ENCODE measurements around the gene LPIN3.

The LPIN3 gene

DNA sequence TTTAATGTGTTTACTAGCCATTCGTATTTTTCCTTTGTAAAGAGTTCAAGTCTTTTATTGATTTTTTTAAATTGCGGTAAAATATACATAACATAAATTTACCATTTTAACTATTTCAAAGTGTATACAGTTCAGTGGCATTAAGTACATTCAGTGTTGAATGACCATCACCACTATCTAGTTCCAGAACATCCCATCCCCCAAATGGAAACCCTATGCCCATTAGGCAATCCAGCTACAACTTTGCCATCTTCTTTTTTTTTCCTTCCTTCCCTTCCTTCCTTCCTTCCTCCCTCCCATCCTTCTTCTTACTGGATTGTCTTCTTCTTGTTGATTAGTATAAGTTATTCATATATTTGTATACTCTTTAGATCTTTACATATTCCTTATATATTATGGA lies 8.6 kb downstream of the LPIN3 start:
- Histone ChIP-seq H3K36me3 (no peaks in the 10 kb centered on the region), H3K4me3 (ENCODE audit: low read depth, low read length) (no peak overlapping the region), H3K27ac (no peak overlapping the region), H3K9me3 (ENCODE audit: severe bottlenecking) (no peaks in the 10 kb centered on the region), H3K27me3 (ENCODE audit: insufficient read depth, low read depth, severe bottlenecking) (no peaks in the 10 kb centered on the region)
- TF ChIP-seq, protein P1, sequence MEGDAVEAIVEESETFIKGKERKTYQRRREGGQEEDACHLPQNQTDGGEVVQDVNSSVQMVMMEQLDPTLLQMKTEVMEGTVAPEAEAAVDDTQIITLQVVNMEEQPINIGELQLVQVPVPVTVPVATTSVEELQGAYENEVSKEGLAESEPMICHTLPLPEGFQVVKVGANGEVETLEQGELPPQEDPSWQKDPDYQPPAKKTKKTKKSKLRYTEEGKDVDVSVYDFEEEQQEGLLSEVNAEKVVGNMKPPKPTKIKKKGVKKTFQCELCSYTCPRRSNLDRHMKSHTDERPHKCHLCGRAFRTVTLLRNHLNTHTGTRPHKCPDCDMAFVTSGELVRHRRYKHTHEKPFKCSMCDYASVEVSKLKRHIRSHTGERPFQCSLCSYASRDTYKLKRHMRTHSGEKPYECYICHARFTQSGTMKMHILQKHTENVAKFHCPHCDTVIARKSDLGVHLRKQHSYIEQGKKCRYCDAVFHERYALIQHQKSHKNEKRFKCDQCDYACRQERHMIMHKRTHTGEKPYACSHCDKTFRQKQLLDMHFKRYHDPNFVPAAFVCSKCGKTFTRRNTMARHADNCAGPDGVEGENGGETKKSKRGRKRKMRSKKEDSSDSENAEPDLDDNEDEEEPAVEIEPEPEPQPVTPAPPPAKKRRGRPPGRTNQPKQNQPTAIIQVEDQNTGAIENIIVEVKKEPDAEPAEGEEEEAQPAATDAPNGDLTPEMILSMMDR (IDR thresholded peaks at IDR 0.05; ENCODE audit: low read depth, low read length) = no peak
- DNase-seq = no peak

DNA sequence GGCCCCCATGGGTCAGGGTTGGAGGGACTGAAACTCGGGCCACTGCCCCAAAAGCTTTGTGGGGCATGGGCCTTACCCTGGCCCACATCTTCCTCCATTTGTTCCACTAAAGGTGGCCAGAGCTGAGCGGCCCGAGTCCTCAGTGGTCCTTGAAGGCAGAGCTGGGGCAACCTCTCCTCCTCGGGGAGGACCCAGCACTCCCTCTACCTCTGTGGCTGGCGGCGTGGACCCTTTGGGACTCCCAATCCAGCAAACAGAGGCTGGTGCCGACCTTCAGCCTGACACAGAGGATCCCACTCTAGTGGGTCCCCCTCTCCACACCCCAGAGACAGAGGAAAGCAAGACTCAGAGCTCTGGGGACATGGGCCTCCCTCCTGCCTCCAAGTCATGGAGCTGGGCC lies 9.3 kb downstream of the LPIN3 start:
- H3K27me3 ChIP-seq (ENCODE audit: insufficient read depth, low read depth, severe bottlenecking) = no peaks in the 10 kb centered on the region
- H3K27ac ChIP-seq = no peak overlapping the region
- H3K36me3 ChIP-seq = no peaks in the 10 kb centered on the region
- no peaks in the 10 kb centered on the region for H3K9me3 ChIP-seq (ENCODE audit: severe bottlenecking)
- TF ChIP-seq, protein P1 (IDR thresholded peaks at IDR 0.05; ENCODE audit: low read depth, low read length) = no peak
- DNase-seq = no peak
- no peak overlapping the region for H3K4me3 ChIP-seq (ENCODE audit: low read depth, low read length)

DNA sequence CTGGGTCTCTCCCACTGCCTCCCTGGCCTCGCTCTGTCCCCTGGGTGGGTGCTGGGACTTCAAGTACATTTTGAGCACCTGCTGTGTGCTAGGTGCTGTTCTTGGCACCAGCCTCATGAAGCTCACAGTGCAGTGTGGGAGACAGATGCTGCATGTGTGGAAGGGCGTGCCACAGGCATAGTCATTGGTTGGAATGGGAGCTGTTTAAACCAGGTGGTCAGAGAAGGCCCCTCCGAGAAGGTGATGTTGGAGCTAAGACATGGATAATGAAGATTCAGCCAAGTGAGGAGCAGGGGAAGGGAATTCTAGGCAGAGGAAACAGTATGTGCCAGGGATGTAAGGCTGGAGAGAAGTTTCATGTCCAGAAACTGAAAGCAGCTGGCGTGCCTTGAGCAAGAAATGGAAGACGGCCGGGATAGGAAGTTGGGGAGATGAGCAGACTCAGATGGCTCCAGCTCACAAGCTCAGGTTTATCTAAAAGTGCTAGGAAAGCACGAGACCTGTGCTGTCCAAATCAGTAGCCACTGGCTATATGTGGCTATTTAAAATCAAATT lies 9.9 kb downstream of the LPIN3 start:
- no peak overlapping the region for H3K4me3 ChIP-seq (ENCODE audit: low read depth, low read length)
- no peak overlapping the region for H3K27ac ChIP-seq
- TF ChIP-seq, protein P1 (IDR thresholded peaks at IDR 0.05; ENCODE audit: low read depth, low read length) = no peak
- no peaks in the 10 kb centered on the region for H3K36me3 ChIP-seq
- no peak for DNase-seq
- no peaks in the 10 kb centered on the region for H3K27me3 ChIP-seq (ENCODE audit: insufficient read depth, low read depth, severe bottlenecking)
- no peaks in the 10 kb centered on the region for H3K9me3 ChIP-seq (ENCODE audit: severe bottlenecking)

DNA sequence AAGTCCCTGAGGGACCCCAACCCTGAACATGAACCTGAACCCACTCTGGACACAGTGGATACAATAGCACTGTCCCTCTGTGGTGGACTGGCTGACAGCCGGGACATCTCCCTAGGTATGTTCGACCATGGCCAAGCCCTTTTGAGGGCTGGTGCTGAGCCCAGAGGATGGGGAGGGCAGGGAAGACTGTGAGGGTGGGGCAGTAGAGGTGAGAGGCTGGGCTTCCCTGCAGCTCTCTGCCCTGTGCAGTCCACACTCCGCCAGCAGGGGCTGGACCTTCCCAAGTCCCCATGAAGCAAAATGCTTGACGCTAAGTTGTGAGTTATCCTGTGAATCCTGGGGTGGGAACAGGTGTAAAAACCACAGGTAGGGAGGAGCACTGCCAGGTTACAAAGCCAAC lies 11.5 kb downstream of the LPIN3 start:
- TF ChIP-seq, protein P1 (IDR thresholded peaks at IDR 0.05; ENCODE audit: low read depth, low read length) = peak; percentile 62
- Histone ChIP-seq H3K9me3 (ENCODE audit: severe bottlenecking) (no peaks in the 10 kb centered on the region), H3K4me3 (ENCODE audit: low read depth, low read length) (no peak overlapping the region), H3K27me3 (ENCODE audit: insufficient read depth, low read depth, severe bottlenecking) (no peaks in the 10 kb centered on the region), H3K27ac (no peak overlapping the region), H3K36me3 (no peaks in the 10 kb centered on the region)
- peak; percentile 37 for DNase-seq

DNA sequence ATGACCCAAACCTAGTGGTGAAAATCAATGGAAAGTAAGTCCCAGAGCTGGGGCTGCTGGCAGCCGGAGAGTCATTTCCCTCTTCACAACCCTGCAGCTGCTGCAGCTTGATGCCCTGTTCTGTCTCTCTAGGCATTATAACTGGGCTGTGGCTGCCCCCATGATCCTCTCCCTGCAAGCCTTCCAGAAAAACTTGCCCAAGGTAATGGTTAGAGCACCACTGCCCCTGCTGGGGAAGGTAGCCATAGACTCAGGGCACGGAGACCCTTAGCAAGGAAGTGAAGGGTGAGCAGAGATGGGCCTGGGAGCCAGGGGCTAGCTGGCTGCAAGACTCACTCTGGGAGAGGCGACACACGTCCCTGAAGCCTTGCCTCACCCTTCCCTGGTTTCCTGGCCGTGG lies 12.0 kb downstream of the LPIN3 start:
- TF ChIP-seq, protein P1 (IDR thresholded peaks at IDR 0.05; ENCODE audit: low read depth, low read length) = 0 out of 2 replicates have a peak, but pooled peaks have one; percentile 3
- H3K27me3 ChIP-seq (ENCODE audit: insufficient read depth, low read depth, severe bottlenecking) = no peaks in the 10 kb centered on the region
- no peak overlapping the region for H3K4me3 ChIP-seq (ENCODE audit: low read depth, low read length)
- DNase-seq = no peak
- no peak overlapping the region for H3K27ac ChIP-seq
- no peaks in the 10 kb centered on the region for H3K9me3 ChIP-seq (ENCODE audit: severe bottlenecking)
- H3K36me3 ChIP-seq = no peaks in the 10 kb centered on the region

DNA sequence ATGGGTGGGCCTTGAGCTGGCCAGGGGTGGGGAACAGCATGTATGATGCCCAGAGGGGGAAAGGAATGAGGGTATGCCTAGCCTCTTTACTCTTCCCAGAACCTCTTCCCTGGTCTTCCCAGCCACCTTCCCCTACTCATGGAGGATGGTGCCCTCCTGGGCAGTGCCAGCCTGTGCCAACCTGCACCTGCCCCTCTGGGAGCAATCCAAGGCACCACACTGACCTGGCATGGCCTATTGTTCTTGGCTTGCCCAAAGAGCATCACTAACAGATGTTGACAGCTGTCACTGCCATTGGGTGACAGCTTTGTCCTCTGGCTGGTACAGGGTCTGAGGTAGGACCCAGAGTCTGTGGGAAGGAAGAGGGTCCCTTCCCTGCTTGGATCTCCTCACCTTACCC lies 12.9 kb downstream of the LPIN3 start:
- H3K27me3 ChIP-seq (ENCODE audit: insufficient read depth, low read depth, severe bottlenecking) = no peaks in the 10 kb centered on the region
- TF ChIP-seq, protein P1 (IDR thresholded peaks at IDR 0.05; ENCODE audit: low read depth, low read length) = no peak
- H3K9me3 ChIP-seq (ENCODE audit: severe bottlenecking) = no peaks in the 10 kb centered on the region
- no peak overlapping the region for H3K27ac ChIP-seq
- H3K36me3 ChIP-seq = no peaks in the 10 kb centered on the region
- no peak overlapping the region for H3K4me3 ChIP-seq (ENCODE audit: low read depth, low read length)
- DNase-seq = no peak
